Stimulated activated CD8-positive, alpha-beta memory T cell treated with anti-CD3 and anti-CD28 coated beads, Interleukin-7, amount 100 ng/mL, for 4 hours (primary cell): ENCODE results near the gene PAQR6.

ENCODE experiments used
- DNase-seq, 2 donors: peaks; one replicate each; pipeline ENCODE4 v3.0.0-alpha.2; 2020; ENCODE audit warnings: low read depth in 2 of 2

Gene PAQR6

GRCh38 chr1:156263288-156263655 lies 15.4 kb upstream of the PAQR6 start:
- DNase-seq, result no peak

GRCh38 chr1:156262461-156263287 lies 14.8 kb upstream of the PAQR6 start:
- no peak for DNase-seq

GRCh38 chr1:156260896-156261295 lies 13.0 kb upstream of the PAQR6 start:
- DNase-seq, result no peak

- no peak for DNase-seq
These were observed 11.9 kb upstream of the PAQR6 start for GRCh38 chr1:156259805-156260204.

GRCh38 chr1:156258859-156259258 lies 11.0 kb upstream of the PAQR6 start:
- DNase-seq, result no peak

GRCh38 chr1:156257711-156258110 lies 9.9 kb upstream of the PAQR6 start:
- no peak for DNase-seq

GRCh38 chr1:156253634-156254033 lies 5.8 kb upstream of the PAQR6 start:
- DNase-seq, result no peak

- DNase-seq, result no peak
These were observed 3.7 kb upstream of the PAQR6 start for GRCh38 chr1:156251527-156251926.

- DNase-seq, result no peak
These were observed 1.7 kb upstream of the PAQR6 start for GRCh38 chr1:156249593-156249992.

- DNase-seq, result no peak
These were observed 447 bp upstream of the PAQR6 start for GRCh38 chr1:156248323-156248683.

- no peak for DNase-seq
These were observed 936 bp downstream of the PAQR6 start for GRCh38 chr1:156246781-156247459.

- no peak for DNase-seq
These were observed 1.5 kb downstream of the PAQR6 start for GRCh38 chr1:156246241-156246780.

- DNase-seq, result no peak
These were observed 2.2 kb downstream of the PAQR6 start for GRCh38 chr1:156245451-156246232.

GRCh38 chr1:156244712-156245111 lies 3.1 kb downstream of the PAQR6 start:
- DNase-seq, result no peak

GRCh38 chr1:156244126-156244525 lies 3.7 kb downstream of the PAQR6 start:
- no peak for DNase-seq

GRCh38 chr1:156242738-156243137 lies 5.1 kb downstream of the PAQR6 start:
- no peak for DNase-seq

GRCh38 chr1:156241926-156242325 lies 5.9 kb downstream of the PAQR6 start, which contains the start of gene BGLAP:
TSS of gene BGLAP (plus strand) at chr1:156242184. CDS start at chr1:156242232, 48 bp downstream.
- no peak for DNase-seq

- no peak for DNase-seq
These were observed 6.5 kb downstream of the PAQR6 start for GRCh38 chr1:156241311-156241811.

GRCh38 chr1:156238248-156238647 lies 9.6 kb downstream of the PAQR6 start:
- DNase-seq, result no peak

GRCh38 chr1:156236164-156236563 lies 11.7 kb downstream of the PAQR6 start:
- no peak for DNase-seq

- no peak for DNase-seq
These were observed 14.3 kb downstream of the PAQR6 start for GRCh38 chr1:156233426-156234127.
